GM12872 (cell line): Measurements from ENCODE around the gene USP19.

Source experiments
- TF ChIP-seq, protein P1 (sequence below): IDR thresholded peaks from 3 replicates; pipeline ENCODE4 v1.5.1; 2011; ENCODE audit warnings: low read depth, mild to moderate bottlenecking, low read length, moderate library complexity; ENCODE audit not compliant: insufficient read depth

The USP19 gene

DNA sequence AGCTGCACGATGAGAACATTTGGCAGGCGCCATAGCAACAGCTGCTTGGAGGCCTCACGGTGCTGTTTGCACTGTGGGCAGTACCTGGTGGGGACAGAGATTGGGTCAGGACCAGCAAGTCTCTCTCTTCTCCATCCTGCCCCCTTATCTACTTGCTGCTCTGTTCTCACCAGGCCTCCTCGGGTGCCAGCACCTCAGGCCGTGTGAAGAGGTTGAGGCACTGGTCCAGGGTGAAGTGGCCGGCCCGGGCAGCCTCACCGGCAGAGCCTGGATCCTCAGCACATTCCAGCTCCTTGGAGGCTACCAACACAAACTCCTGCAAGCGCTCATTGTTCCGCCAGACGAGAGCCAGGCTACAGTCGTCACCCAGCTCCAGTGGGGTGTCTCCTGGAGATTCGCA, 9.8 kb downstream of the USP19 start:
- TF ChIP-seq, protein P1, sequence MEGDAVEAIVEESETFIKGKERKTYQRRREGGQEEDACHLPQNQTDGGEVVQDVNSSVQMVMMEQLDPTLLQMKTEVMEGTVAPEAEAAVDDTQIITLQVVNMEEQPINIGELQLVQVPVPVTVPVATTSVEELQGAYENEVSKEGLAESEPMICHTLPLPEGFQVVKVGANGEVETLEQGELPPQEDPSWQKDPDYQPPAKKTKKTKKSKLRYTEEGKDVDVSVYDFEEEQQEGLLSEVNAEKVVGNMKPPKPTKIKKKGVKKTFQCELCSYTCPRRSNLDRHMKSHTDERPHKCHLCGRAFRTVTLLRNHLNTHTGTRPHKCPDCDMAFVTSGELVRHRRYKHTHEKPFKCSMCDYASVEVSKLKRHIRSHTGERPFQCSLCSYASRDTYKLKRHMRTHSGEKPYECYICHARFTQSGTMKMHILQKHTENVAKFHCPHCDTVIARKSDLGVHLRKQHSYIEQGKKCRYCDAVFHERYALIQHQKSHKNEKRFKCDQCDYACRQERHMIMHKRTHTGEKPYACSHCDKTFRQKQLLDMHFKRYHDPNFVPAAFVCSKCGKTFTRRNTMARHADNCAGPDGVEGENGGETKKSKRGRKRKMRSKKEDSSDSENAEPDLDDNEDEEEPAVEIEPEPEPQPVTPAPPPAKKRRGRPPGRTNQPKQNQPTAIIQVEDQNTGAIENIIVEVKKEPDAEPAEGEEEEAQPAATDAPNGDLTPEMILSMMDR: no peak

DNA sequence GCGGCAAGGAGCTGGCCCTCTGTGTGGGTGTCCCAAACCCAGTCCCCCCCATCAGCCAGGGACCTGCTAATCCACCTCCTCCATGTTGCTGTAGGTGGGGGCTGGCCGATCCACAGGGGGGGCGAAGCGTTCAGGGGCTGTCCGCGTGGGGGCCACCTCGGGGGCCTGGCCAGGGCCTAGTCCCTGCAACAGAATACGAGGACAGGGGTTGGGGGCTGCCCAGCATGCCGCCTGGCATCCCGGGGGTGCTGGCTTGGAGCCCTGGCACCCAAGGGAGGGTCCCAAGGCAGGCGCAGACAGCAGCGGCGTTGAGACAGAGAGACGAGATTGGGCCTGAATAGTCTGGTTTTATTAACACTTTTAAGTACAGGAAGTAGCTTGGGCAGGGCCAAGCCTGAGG, 12.3 kb downstream of the USP19 start:
- TF ChIP-seq, protein P1: no peak

DNA sequence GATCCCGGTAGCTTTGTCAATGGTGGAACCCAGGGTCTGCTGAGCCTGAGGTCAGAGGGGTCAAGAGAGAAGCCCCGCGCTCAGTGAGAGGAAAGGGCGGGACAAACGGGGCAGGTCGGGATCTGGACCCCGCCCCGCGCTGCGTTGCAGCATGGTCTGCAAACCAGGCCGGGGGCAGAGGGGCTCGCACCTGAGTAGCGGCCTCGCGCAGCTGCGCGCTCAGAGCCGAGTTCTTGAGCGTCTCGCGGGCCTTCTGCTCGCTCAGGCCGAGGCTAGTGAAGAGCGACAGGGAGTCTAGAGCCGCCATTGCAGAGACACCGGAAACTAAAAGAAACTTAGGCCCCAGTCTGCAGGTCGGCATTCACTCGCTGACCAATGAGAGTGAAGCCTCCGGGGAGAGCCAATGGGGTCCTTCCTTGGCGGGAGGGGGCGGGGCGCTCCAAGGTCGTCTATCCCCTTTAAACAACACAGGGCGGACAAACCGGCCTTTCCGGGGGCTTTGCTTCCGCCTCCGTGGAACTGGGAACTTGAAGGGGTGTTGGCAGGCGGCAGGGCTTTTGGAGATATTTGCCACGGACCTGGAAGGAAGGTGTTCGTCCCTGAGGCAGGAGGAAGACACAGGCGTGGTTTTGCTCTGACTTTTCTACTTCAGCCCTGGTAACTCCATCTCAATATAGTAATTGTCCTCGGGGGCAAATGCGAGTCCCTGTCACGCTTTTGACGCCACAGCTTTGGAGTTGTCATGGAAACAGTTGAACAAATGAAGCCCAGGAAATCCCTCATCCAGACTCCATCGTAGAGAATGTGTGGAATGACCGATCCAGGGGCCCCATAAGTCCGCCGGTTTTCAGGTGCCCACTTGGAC, 16.0 kb downstream of the USP19 start, which contains the start of gene QARS1:
Gene QARS1, minus strand, starts transcription at position 331 of the 865 bp plus-strand sequence. Its CDS starts 24 bp downstream, at position 307.
- TF ChIP-seq, protein P1: no peak

DNA sequence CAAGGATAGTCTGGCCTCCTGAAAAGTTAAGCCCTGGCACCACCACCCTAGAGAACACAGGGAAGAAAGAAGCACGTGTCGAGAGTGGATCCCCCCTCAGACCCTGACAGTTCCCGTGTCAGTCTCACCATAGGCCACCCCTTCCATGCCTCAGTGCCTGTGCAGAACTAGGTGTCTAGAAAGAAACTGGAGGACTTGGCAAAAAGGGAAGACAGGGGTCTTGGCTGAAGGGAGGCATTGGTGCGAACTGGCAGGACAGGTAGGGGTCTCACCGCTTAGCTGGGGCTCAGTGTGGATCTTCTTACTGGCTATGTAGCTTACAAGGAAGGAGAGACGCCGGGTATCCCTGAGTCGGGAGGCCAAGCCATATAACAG, 16.6 kb downstream of the USP19 start:
- TF ChIP-seq, protein P1: no peak

DNA sequence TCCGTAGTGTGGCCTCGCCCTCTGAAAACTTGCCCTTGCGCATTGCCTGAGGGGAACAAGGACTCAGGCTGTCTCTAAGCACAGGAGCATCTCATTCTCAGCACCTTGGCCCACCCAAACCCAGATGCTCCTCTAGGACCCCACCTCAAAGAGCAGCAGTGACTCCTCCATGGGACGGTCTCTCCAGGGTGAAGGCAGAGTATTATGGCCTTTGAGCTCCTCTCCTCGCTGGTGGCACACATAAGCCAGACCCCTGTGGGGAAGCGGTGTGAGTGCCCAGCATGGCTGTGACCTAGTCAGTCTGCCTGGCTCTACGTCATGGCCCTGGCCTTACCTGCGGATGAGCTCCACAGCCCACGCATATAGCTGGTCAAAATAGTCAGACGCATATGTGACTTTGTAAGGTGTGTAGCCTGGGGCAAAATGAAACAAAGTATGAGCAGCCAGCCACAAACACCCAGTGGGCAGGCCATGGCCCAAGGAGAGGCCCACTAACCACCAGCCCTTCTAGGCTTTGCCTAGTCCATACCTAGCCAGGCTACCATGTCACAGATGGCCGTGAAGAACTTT, 20.5 kb downstream of the USP19 start:
- TF ChIP-seq, protein P1: no peak

DNA sequence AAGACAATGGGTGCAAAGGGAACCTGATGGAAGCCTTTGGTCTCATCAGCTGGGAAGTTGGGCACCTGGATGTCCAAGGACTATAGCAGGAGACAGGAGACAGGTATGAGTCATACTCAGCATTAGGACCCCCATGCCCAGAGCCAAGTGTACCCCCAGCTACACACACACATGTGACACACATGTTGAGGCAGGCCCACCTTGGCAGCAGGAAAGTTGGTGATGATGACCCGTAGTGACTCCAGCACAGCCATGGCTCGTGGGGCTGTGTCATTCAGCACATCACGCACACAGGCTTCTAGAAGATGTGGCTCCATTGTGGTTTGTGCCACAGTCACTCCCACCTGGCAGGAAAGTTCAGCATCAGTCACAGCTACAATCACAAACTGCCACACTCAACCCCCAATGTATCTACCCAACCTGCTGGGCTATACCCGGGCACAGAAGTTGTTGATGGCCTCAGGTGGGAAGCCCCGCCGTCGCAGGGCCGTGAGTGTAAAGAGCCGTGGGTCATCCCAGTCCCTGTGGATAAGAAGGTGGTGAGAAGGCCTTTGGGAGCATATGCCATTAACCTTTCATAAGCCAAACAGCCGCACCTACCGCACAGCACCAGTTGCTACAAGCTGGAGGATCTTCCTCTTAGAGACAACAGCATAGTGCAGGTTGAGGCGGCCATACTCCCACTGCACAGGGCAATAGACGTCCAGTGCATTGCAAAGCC, 21.6 kb downstream of the USP19 start:
- TF ChIP-seq, protein P1: no peak

DNA sequence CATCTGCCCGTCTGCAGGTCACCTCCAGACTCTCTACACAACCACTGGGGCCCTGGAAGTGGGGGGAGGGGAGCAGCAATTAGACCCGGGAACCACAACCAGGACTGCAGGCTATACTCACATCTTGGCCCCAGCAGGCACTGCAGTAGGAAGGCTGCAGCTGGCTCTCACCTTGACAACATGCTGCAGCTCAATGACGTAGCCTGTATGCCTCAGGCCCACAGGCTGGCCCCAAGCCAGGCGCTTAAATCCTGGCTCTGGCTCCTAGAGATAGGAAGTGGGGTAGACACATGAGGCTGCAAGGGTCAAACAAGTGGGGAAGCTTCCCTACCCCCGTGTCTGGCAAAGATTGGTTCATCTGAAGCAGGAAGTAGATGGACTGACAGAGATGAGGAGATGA, 22.2 kb downstream of the USP19 start:
- TF ChIP-seq, protein P1: no peak
